ENCODE measurements around the gene PPIG.
"Not testable (repeated sequence)": the region's sequence is repeated elsewhere in the genome, so short reads cannot be mapped to it uniquely, and the experiment has no call there.

Gene PPIG

GRCh38 chr2:169590804-169591203, 6.7 kb downstream of the PPIG start:
- no peak for DNase-seq (ENCODE audit: low read depth in 3 of 3)

- not testable (repeated sequence) for DNase-seq (ENCODE audit: low read depth in 3 of 3)
Measured at GRCh38 chr2:169596546-169596945, 12.4 kb downstream of the PPIG start.

GRCh38 chr2:169598982-169599381, 14.8 kb downstream of the PPIG start:
- DNase-seq (ENCODE audit: low read depth in 3 of 3) = no peak

DNA sequence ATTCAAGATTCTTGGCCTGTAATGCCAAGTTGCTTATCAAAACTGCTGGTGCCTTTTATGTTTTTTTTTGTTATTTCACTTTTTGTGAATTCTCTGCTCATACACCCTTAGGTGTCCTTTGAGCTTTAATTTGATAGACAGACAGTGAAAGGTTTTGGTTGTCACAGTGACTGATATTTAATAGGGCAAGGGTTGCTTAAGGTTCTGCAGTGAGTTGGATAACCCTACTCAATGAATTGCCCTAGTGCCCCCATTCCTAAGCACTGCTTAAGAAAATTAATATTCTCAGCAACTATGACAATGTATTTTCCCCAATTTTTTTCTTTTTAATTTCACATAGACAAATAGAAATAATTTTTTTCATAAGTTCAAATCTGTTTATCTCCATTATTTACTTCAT, 15.4 kb downstream of the PPIG start:
- no peak for DNase-seq (ENCODE audit: low read depth in 3 of 3)

DNA sequence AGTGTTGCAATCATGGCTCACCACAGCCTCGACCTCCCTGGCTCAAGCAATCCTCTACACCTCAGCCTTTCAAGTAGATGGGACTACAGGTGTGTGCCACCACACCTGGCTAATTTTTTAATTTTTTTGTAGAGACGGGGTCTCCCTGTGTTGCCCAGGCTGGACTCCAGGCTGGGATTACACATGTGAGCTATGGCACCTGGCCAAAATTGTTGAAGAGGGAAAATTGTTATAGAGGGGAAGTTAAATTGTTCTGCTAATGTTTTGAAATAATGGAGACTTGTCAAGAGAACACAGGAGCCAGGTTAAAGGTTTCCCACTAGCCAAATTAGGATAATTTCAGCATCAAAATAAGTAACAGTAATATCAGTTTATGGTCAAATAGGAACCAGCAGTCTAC, 25.1 kb downstream of the PPIG start:
- DNase-seq (ENCODE audit: low read depth in 3 of 3) = no peak

GRCh38 chr2:169613876-169614275, 29.7 kb downstream of the PPIG start:
- no peak for DNase-seq (ENCODE audit: low read depth in 3 of 3)

GRCh38 chr2:169615982-169616381, 31.8 kb downstream of the PPIG start:
- DNase-seq (ENCODE audit: low read depth in 3 of 3) = not testable (repeated sequence)

GRCh38 chr2:169619946-169620345, 35.8 kb downstream of the PPIG start:
- no peak for DNase-seq (ENCODE audit: low read depth in 3 of 3)

GRCh38 chr2:169620509-169620908, 36.4 kb downstream of the PPIG start:
- DNase-seq (ENCODE audit: low read depth in 3 of 3) = no peak

GRCh38 chr2:169623235-169623634, 39.1 kb downstream of the PPIG start:
- DNase-seq (ENCODE audit: low read depth in 3 of 3) = no peak

DNA sequence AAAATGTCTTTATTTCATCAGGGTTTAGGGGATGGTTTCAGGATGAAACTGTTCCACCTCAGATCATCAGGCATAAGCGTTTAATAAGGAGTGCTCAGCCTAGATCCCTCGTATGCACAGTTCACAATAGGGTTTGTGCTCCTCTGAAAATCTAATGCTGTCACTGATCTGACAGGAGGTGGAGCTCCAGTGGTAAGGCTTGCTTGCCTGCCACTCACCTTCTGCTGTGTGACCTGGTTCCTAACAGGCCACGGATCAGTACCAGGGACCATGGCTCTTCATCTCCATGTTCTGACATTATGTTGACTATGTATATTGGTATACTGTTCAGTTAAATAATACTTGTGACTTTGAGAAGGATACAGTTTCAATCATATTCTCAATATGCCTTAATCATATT, 41.6 kb downstream of the PPIG start:
- DNase-seq (ENCODE audit: low read depth in 3 of 3) = no peak

GRCh38 chr2:169636440-169637097, 52.4 kb downstream of the PPIG start:
- no peak for DNase-seq (ENCODE audit: low read depth in 3 of 3)

- no peak for DNase-seq (ENCODE audit: low read depth in 3 of 3)
Measured at GRCh38 chr2:169637620-169638019, 53.5 kb downstream of the PPIG start.

GRCh38 chr2:169640104-169640503, 56.0 kb downstream of the PPIG start:
- DNase-seq (ENCODE audit: low read depth in 3 of 3) = no peak

DNA sequence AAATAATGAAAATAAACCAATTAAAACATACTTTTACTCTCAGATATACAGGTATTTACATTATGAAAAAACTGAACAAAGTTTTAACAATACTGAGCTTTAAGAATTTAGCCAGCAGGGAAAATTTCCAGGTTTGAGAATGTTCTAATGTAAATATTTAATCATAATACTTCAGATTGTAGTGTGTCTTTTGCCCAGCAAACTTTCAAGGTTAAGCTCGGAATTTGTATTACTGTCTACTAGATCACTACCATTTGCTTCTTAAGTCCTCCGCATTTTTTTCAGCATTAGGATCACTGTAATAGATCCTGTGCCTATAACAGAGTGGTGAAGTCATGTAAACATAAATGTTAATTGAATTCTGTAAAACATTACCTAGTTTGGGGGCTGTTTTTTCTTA, 57.3 kb downstream of the PPIG start:
- no peak for DNase-seq (ENCODE audit: low read depth in 3 of 3)

GRCh38 chr2:169644173-169644572, 60.0 kb downstream of the PPIG start:
- no peak for DNase-seq (ENCODE audit: low read depth in 3 of 3)

DNA sequence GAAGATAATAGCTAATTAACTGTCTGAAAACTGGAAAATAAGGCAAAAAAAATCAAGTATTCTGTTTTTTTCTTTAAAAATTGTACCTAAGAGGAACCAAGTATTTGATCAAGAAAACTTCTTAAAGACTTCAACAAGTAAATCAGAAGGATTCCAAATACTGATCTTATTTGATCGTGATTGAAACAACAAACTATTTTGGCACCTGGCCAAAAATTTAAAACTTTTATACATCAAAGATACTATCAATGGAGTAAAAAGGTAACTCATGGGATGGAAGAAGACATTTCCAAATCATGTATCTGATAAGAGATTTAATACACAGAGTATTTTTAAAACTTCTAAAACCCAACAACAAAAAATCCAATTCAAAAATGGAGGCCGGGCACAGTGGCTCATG, 63.3 kb downstream of the PPIG start:
- DNase-seq (ENCODE audit: low read depth in 3 of 3) = no peak

- no peak for DNase-seq (ENCODE audit: low read depth in 3 of 3)
Measured at GRCh38 chr2:169649278-169649677, 65.1 kb downstream of the PPIG start.

DNA sequence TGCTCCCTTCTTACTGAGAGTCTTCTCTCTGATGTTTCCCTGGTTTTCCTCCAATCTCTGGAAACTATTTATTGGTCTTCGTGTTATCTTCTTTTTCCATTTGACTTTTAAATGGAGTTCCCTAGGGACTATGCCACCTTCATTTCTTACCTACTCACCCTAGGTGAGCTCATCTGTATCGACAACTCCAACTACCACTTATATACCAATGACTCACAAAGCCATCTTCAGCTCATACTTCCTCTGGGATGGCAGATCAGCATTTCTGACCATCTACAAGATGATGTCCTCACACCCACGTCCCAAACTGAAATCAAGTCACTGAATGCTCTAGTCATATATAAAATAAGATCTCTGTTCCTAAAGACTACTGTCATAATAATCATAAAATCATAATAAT, 69.5 kb downstream of the PPIG start:
- no peak for DNase-seq (ENCODE audit: low read depth in 3 of 3)

- no peak for DNase-seq (ENCODE audit: low read depth in 3 of 3)
Measured at GRCh38 chr2:169656164-169656563, 72.0 kb downstream of the PPIG start.

- no peak for DNase-seq (ENCODE audit: low read depth in 3 of 3)
Measured at GRCh38 chr2:169658877-169659276, 74.7 kb downstream of the PPIG start.

- no peak for DNase-seq (ENCODE audit: low read depth in 3 of 3)
Measured at GRCh38 chr2:169659320-169659719, 75.2 kb downstream of the PPIG start.

DNA sequence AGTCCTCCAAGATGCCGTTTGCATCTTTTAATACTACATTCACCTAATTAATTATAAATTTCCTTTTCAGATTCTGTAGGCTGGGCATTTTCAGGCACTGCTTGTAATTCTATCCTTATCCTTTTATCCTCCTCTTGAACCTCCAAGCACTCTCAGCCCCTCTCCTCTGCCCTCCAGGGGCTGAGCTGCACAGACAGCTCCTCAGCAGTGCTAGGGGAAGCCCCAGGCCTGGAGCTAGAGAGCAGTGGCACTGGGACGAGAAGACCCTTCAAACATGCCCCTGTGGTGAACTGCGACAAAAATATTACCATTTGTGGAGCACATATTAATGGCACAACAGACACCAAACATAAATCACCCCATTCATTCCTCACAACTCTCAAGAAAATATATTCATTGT, 77.1 kb downstream of the PPIG start:
- no peak for DNase-seq (ENCODE audit: low read depth in 3 of 3)

DNA sequence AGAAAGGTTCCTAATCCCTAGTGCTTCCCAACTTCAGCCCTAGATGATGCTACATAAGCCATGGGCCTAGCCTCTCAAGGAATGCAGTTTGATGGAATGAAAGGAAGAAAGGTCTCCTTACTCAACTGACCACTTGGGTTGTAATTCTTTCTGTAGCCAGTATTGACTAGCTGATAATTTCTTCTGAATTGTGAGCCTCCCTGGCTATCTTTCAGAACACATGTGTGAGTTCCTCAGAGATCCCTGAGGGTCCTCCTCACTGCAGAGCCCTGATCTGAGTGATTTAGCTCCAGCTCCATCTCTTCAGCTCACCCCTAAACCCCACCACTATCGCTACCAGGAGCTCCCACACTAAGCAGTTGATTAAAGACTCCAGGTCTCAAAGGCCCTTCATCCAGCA, 78.6 kb downstream of the PPIG start:
- DNase-seq (ENCODE audit: low read depth in 3 of 3) = no peak
